ENCODE data around the gene FIGN.

FIGN gene

GRCh38 chr2:163594497-163594896 lies 141.3 kb downstream of the FIGN start:
- no peak for TF ChIP-seq CTCF (IDR thresholded peaks at IDR 0.05; ENCODE audit: low read depth, low read length)

GRCh38 chr2:163593982-163594381 lies 141.8 kb downstream of the FIGN start:
- TF ChIP-seq CTCF (IDR thresholded peaks at IDR 0.05; ENCODE audit: low read depth, low read length) = no peak
- no peak for DNase-seq (ENCODE audit: extremely low read depth, low read depth)

More at GRCh38 chr2:163594497-163594896, 141.3 kb downstream of the FIGN start:
- no peak for DNase-seq (ENCODE audit: extremely low read depth, low read depth)

GRCh38 chr2:163592954-163593622 lies 142.7 kb downstream of the FIGN start:
- no peak for TF ChIP-seq CTCF (IDR thresholded peaks at IDR 0.05; ENCODE audit: low read depth, low read length)
- no peak for DNase-seq (ENCODE audit: extremely low read depth, low read depth)

- TF ChIP-seq CTCF (IDR thresholded peaks at IDR 0.05; ENCODE audit: low read depth, low read length) = no peak
- DNase-seq (ENCODE audit: extremely low read depth, low read depth) = no peak
Measured at GRCh38 chr2:163591461-163591860, 144.3 kb downstream of the FIGN start.

- DNase-seq (ENCODE audit: extremely low read depth, low read depth) = no peak
- no peak for TF ChIP-seq CTCF (IDR thresholded peaks at IDR 0.05; ENCODE audit: low read depth, low read length)
Measured at GRCh38 chr2:163580757-163581156, 155.1 kb downstream of the FIGN start.

GRCh38 chr2:163574309-163574708 lies 161.5 kb downstream of the FIGN start:
- no peak for DNase-seq (ENCODE audit: extremely low read depth, low read depth)
- no peak for TF ChIP-seq CTCF (IDR thresholded peaks at IDR 0.05; ENCODE audit: low read depth, low read length)

GRCh38 chr2:163573652-163574051 lies 162.2 kb downstream of the FIGN start:
- DNase-seq (ENCODE audit: extremely low read depth, low read depth) = no peak
- no peak for TF ChIP-seq CTCF (IDR thresholded peaks at IDR 0.05; ENCODE audit: low read depth, low read length)

Data from AG09319 (cell line).